RWPE1 (cell line): ENCODE results near the gene ITGAL.
"Not testable (repeated sequence)": the region's sequence is repeated elsewhere in the genome, so short reads cannot be mapped to it uniquely, and the experiment has no call there.

ENCODE experiments used
- CTCF ChIA-PET: fragments of 350-600 bp; sonication (Branson Sonifier 250); formaldehyde crosslinking; extraction: SDS; loops from one replicate; lab custom pipeline; 2021; lab: Yijun Ruan, JAX
- POLR2A ChIA-PET: fragments of 400-600 bp; formaldehyde crosslinking; extraction: SDS; loops from one replicate; lab custom pipeline; 2020; ENCODE audit warnings: antibody characterized with exemption; ENCODE audit not compliant: low non-redundant PET; lab: Yijun Ruan, JAX
- DNase-seq: peaks from one replicate; pipeline ENCODE4 v3.0.0; 2012; ENCODE audit warnings: low spot score
- H3K27ac ChIP-seq: fragments of 450-650 bp; 2 replicates; pipeline ENCODE4 v1.5.1; 2017
- TF ChIP-seq, protein P1 (sequence below): fragments of 450-650 bp; conservative IDR thresholded peaks from 2 replicates; pipeline ENCODE4 v1.5.1; 2017; ENCODE audit warnings: low read depth, mild to moderate bottlenecking

The ITGAL gene

DNA sequence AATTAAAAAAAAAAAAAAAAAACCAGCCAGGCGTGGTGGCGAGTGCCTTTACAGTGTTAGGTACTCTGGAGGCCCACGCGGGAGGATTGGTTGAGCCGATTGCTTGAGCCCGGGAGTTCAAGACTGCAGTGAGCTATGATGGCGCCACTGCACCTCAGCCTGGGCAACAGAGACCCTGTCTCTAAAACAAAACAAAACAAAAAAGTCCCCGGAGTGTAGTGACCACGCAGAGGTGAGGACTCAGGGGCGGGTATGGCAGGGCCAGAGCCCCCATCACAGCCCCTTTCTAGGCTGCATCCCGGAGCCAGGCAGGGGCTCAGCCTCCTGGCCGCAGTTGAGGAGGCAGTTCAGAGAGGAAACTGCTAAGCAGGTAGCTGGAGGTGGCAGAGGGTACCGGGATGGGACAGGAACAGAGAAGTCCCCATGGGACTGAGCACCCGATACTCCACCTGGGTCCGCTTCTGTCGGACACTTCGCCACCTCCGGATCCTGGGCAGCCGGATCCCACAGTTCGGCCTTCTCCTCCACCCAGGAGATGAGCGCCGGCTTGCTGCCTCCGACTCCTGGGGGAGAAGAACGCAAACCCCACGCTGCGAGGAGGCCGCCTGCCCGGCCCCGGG, 61.3 kb downstream of the ITGAL start:
- ChIA-PET POLR2A (interaction anchor here (0.7 to 1.5 kb wide), 3 partner anchors 25 to 104 kb away, joined by 3 to 5 read pairs (median 5); partner anchors contain the start of genes DCTPP1 and ZNF764), CTCF (interaction anchor here (0.6 to 1.0 kb wide), 3 partner anchors 72 to 92 kb away, joined by 3 read pairs; no protein-coding TSS in a partner anchor)
- TF ChIP-seq, protein P1, sequence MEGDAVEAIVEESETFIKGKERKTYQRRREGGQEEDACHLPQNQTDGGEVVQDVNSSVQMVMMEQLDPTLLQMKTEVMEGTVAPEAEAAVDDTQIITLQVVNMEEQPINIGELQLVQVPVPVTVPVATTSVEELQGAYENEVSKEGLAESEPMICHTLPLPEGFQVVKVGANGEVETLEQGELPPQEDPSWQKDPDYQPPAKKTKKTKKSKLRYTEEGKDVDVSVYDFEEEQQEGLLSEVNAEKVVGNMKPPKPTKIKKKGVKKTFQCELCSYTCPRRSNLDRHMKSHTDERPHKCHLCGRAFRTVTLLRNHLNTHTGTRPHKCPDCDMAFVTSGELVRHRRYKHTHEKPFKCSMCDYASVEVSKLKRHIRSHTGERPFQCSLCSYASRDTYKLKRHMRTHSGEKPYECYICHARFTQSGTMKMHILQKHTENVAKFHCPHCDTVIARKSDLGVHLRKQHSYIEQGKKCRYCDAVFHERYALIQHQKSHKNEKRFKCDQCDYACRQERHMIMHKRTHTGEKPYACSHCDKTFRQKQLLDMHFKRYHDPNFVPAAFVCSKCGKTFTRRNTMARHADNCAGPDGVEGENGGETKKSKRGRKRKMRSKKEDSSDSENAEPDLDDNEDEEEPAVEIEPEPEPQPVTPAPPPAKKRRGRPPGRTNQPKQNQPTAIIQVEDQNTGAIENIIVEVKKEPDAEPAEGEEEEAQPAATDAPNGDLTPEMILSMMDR = no peak
- peak; percentile 11 for DNase-seq
- peak overlapping the region; percentile 89 for H3K27ac ChIP-seq

DNA sequence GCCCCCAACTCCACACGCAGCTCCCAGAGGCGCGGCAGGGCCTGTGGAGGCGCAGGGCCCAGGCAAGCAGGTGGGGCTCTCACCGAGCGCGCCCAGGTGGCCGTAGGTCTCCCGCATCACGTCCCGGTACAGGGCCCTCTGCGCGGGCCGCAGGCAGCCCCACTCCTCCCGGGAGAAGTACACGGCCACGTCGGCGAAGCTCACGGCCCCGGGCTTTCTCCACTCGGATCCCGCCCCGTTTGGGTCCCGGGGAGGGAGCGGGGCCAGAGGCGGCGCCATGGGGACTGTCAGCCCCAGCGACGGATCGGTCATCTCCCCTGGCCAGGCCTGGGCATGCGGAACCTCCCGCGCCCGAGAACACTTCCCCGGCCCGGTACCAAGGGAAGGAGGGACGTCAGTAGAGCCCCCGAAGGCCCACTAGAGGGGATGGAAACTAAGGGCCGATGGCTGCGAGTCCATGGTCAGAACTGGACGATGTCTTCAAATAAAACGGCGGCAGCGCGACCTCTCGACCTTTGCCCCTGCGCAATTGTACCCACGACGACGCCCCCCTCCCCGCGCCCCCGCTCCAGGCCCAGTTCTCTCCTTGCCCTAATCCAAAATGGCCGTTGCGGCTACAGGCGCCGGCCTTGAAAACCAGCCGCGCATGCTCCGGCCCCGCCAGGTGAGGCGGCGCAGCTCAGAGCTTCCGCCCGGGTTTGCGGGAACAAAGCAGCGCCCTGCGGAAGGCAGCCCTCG, 62.0 kb downstream of the ITGAL start, which contains the start of gene ZNF747:
ZNF747 (minus strand) TSS at position 491 of the 738 bp plus-strand sequence; CDS start at position 312, 179 bp downstream.
- ChIA-PET CTCF (interaction anchor here (0.6 to 2.0 kb wide), 3 partner anchors 73 to 104 kb away, joined by 3 to 30 read pairs (median 3); partner anchors contain the start of gene DCTPP1), POLR2A (interaction anchor here (0.6 to 1.5 kb wide), 3 partner anchors 24 to 156 kb away, joined by 3 to 5 read pairs (median 3); partner anchors contain the start of genes DCTPP1 and ZNF764)
- DNase-seq = peak; percentile 83
- peak within 1 kb of the TSS; percentile 89 for H3K27ac ChIP-seq
- TF ChIP-seq, protein P1 = no peak

DNA sequence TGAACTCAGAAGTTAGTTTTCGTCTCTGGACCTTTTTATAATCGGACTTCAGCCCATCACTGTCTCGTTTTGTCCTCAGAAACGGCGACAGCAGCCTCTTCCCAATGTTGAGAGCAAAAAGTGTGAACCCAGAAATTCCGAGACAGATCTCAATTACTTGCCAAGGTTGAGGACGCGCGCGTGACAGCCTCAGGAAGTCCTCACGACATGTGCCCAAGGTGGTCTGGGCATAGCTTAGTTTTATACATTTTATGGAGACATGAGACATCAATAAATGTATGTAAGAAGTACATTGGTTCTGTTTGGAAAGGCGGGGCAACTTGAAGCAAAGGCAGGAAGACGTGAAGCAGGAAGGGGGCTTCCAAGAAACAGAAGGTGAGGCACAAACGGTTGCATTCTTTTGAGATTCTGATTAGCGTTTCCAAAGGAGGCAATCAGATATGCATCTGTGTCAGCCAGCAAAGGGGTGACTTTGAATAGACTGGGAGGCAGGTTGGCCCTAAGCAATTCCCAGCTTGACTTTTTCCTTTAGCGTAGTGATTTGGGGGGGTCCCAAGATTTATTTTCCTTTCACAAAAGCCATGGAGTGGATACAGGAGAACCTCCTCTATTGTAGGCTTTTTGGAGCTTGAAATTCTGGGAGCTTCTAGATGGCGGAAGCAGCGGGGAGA, 62.7 kb downstream of the ITGAL start:
- TF ChIP-seq, protein P1 = no peak
- DNase-seq = no peak
- ChIA-PET CTCF (interaction anchor here (0.6 to 2.0 kb wide), 14 partner anchors 8 to 436 kb away, joined by 3 to 30 read pairs (median 4); partner anchors contain the start of genes DCTPP1, PRR14, ZNF764 and ZNF768), POLR2A (interaction anchor here (0.6 to 1.5 kb wide), 6 partner anchors 8 to 157 kb away, joined by 3 to 7 read pairs (median 4); partner anchors contain the start of genes DCTPP1, SEPHS2 and ZNF764)
- H3K27ac ChIP-seq = peak overlapping the region; percentile 89

DNA sequence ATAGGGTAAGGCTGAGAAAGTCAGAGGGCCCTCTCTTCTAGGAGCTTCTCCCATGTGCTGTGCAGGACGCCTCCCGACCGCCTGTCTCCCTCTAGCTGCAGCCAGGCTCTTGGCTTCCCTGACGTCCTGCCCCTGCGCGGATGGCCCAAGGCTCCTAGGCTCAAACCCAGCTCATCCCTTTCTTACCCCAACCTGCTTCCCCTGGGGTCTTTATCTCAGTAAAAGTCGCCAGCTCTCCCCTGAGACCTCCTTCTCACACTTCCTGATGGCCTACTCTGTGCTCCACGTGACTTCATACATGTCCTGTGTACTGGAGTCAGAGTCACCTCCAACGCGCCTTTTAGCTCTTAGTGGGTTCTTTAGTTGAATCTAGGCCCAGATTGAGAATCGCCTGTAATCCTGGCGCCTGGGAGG, 63.2 kb downstream of the ITGAL start:
- POLR2A ChIA-PET = interaction anchor here (0.8 to 1.3 kb wide), 4 partner anchors 9 to 90 kb away, joined by 4 to 7 read pairs (median 4); partner anchors contain the start of genes SEPHS2 and ZNF764
- peak overlapping the region; percentile 89 for H3K27ac ChIP-seq
- DNase-seq = peak; percentile 74
- TF ChIP-seq, protein P1 = peak; percentile 81
- CTCF ChIA-PET = interaction anchor here (0.5 to 2.0 kb wide), 16 partner anchors 8 to 436 kb away, joined by 3 to 30 read pairs (median 4); partner anchors contain the start of genes DCTPP1, PRR14, ZNF688 and ZNF764

DNA sequence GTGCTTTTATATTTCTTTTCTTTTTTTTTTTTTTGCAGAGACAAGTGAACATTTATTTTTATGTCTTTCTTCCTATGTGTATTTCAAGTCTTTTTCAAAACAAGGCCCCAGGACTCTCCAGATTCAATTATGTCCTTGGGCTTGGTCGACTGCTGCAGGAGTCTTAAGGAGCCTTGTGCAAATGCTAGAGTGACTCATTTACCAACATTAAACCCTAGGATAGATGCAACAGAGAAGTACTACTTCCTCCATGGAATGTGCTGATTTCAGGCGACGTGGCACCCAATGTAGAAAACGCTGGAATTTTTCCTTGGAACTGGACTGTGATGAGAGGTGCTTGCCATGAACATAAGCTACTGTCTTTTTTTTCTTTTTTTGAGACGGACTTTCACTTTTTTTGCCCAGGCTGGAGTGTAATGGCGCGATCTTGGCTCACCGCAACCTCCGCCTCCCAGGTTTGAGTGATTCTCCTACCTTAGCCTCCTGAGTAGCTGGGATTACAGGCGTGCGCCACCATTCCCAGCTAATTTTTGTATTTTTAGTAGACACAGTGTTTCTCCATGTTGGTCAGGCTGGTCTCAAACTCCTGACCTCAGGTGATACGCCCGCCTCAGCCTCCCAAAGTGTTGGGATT, 64.0 kb downstream of the ITGAL start:
- DNase-seq = not testable (repeated sequence)
- ChIA-PET POLR2A (interaction anchor here (1.3 kb wide), 1 partner anchor 21 kb away, joined by 7 read pairs; the partner anchor contains the start of gene ZNF764), CTCF (interaction anchor here (0.6 to 2.0 kb wide), 8 partner anchors 9 to 122 kb away, joined by 3 to 30 read pairs (median 4); partner anchors contain the start of genes DCTPP1 and PRR14)
- peak overlapping the region; percentile 30; the same call in 1 of the 2 replicates for H3K27ac ChIP-seq
